ENCODE measurements around the gene TBC1D14. TPM values are rescaled to one million over a fixed set of nuclear protein-coding genes. Genes with fewer than 3 reads are reported as not detected.
A peak's percentile ranks its signal among the peaks of the same experiment; 100 is the strongest.

TBC1D14 gene
- total RNA-seq, 4 donors from 2014 or later: 42.6 to 56.9 (median 54.0) TPM

DNA sequence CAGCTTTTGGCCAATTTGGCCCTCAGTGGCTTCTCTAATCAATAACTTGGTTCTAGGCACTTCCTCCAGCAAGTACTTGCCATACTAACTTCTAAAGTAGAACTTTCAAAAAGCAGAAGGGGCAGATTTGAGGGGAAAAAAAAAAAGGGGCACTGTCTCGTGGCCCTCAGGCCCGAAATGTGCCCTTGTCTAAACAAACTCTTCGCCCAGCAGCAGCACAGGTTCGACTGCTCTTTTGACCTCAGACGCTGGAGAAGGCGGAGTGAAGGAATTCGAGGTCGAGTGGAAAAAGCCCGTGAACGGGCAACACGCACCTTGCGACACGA is 157.5 kb downstream of the TBC1D14 start:
- 0 to 1% methylated on average over 4 to 13 of the region's 13 CpGs for WGBS, 2 donors (ENCODE audit: low coverage in 1 of 2)
- DNase-seq: no peak
- in situ Hi-C loops (cut with MboI; ENCODE audit: low pct_ligation_motif_present in 1 of 4, low pct_unique_long_range_greater_than_20kb in 1 of 4, low sequenced_read_pairs in 3 of 4): loop anchor here in 2 of 4 donors (25.0 kb wide), 3 partner anchors 180 to 355 kb away; partner anchors contain the start of genes BLOC1S4 (in 1 of the 2) and MRFAP1L1 (in 1 of the 2)
- Histone ChIP-seq H3K27ac (peak overlapping the region; percentile 88 to 96 (median 92)), H3K9me3 (no peaks in the 10 kb centered on the region), H3K36me3 (peaks cover 0 to 7% (median 1%) of the 10 kb centered on the region in 4 donors), H3K4me3 (peak overlapping the region; percentile 79 to 92 (median 85)), H3K4me1 (peaks cover 18 to 32% (median 22%) of the 10 kb centered on the region in 4 donors), H3K27me3 (no peaks in the 10 kb centered on the region)
- TF ChIP-seq, protein P1, sequence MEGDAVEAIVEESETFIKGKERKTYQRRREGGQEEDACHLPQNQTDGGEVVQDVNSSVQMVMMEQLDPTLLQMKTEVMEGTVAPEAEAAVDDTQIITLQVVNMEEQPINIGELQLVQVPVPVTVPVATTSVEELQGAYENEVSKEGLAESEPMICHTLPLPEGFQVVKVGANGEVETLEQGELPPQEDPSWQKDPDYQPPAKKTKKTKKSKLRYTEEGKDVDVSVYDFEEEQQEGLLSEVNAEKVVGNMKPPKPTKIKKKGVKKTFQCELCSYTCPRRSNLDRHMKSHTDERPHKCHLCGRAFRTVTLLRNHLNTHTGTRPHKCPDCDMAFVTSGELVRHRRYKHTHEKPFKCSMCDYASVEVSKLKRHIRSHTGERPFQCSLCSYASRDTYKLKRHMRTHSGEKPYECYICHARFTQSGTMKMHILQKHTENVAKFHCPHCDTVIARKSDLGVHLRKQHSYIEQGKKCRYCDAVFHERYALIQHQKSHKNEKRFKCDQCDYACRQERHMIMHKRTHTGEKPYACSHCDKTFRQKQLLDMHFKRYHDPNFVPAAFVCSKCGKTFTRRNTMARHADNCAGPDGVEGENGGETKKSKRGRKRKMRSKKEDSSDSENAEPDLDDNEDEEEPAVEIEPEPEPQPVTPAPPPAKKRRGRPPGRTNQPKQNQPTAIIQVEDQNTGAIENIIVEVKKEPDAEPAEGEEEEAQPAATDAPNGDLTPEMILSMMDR (IDR thresholded peaks at IDR 0.05): no peak
- TF ChIP-seq POLR2A (IDR thresholded peaks at IDR 0.05) (no peak), POLR2AphosphoS5 (IDR thresholded peaks at IDR 0.05) (no peak), EP300 (IDR thresholded peaks at IDR 0.05; ENCODE audit: low read depth) (no peak)
- intact Hi-C loops (cut with DNase I; ENCODE audit: low total_unique reads): loop anchor here (5.0 kb wide), 1 partner anchor 155 kb away; no protein-coding TSS in a partner anchor

DNA sequence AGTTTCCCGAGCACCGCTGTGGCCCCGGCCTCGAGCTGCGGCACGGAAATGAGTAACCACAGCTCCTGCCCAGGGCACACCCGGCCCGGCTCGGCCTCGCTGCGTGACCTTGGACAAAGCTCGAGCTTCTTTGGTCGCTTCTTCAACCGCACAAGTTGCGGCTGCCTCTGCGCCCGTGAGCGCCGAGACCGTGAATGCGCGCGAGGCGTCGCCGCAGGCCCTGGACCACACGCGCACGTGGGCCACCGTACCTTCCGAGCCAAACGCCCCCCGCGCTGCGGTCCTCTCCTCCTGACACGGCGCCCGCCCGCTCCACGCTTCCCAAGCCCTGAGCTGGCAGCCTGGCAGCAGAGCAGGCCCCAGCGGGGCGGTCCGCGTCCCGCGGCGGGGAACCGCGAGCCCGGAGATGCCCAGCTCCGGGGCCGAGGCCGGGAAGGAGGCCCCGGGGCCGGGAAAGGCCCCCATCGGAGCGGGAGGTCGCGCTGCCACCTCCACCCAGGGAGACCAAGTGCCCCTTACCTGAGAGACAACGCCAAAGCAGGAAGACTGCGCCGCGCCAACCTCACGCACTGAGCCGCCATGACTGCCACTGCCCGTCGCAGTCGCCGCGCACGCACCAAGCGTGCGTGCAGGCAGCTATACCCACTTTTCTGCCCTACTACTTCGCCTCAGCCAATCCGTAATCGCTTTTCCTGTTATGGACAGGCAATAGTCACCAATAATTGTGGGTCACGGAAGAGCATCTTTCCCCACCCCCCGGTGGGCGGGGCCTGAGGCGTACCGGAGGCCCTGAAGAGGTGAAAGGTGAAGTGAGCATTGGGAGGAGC is 158.0 kb downstream of the TBC1D14 start, which contains the start of gene GRPEL1:
TSS of gene GRPEL1 (minus strand) at position 613 of the 827 bp plus-strand sequence. CDS start at position 581, 32 bp downstream.
- intact Hi-C loops (cut with DNase I; ENCODE audit: low total_unique reads): loop anchor here (5.0 kb wide), 1 partner anchor 155 kb away; no protein-coding TSS in a partner anchor
- peak within 1 kb of the TSS; percentile 88 to 96 (median 92) for H3K27ac ChIP-seq
- peaks cover 0 to 7% (median 1%) of the 10 kb centered on the region in 4 donors for H3K36me3 ChIP-seq
- in situ Hi-C loops (cut with MboI; ENCODE audit: low pct_ligation_motif_present in 1 of 4, low pct_unique_long_range_greater_than_20kb in 1 of 4, low sequenced_read_pairs in 3 of 4): loop anchor here in 2 of 4 donors (25.0 kb wide), 3 partner anchors 180 to 355 kb away; partner anchors contain the start of genes BLOC1S4 (in 1 of the 2) and MRFAP1L1 (in 1 of the 2)
- no peaks in the 10 kb centered on the region for H3K27me3 ChIP-seq
- H3K4me1 ChIP-seq: peaks cover 18 to 32% (median 22%) of the 10 kb centered on the region in 4 donors
- H3K9me3 ChIP-seq: no peaks in the 10 kb centered on the region
- TF ChIP-seq POLR2AphosphoS5 (IDR thresholded peaks at IDR 0.05) (peak; percentile 99 to 100 (median 100)), POLR2A (IDR thresholded peaks at IDR 0.05) (peak; percentile 98)
- TF ChIP-seq, protein P1 (IDR thresholded peaks at IDR 0.05): no peak
- peak; percentile 100 for DNase-seq
- H3K4me3 ChIP-seq: peak within 1 kb of the TSS; percentile 79 to 92 (median 85)
- WGBS, 2 donors (ENCODE audit: low coverage in 1 of 2): 1% methylated on average over 78 of the region's 81 CpGs; no CpG with 5 or more reads in 1 of the 2 donors

DNA sequence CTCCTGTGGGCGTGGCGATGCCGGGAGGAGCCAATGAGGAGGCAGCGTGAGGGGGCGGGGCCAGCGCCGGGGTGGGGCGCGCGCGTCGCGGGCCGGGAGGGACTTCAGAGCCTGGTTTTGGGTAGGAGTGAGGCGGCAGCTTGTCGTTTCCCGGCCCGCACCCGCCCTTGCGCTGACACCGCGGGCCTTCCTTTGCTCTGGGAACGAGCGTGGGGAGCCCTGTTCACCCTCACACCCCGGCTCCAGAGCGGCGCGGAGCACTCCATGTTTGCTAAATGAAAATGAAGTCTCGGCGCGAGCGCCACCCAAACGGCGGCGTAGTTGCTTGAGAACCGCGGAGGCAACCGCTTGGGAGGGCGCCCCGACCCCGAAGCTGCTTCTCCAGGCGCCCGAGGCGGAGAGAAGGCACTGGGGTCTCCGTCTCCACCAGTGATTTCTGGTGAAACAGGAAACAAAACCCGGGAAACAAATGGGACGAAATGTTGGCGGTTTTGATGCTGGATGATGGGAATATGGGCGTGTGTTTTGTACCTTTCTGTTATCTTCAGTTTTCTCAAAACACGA is 158.7 kb downstream of the TBC1D14 start:
- Histone ChIP-seq H3K27ac (peak overlapping the region; percentile 88 to 96 (median 92)), H3K36me3 (peaks cover 0 to 3% (median 0%) of the 10 kb centered on the region in 4 donors), H3K9me3 (no peaks in the 10 kb centered on the region), H3K4me1 (peaks cover 18 to 32% (median 22%) of the 10 kb centered on the region in 4 donors), H3K27me3 (no peaks in the 10 kb centered on the region), H3K4me3 (peak overlapping the region; percentile 30 to 84 (median 77))
- no peak for TF ChIP-seq EP300 (IDR thresholded peaks at IDR 0.05; ENCODE audit: low read depth)
- peak in 1 of 3 donors; percentile 56 for TF ChIP-seq POLR2AphosphoS5 (IDR thresholded peaks at IDR 0.05)
- no peak for DNase-seq
- WGBS, 2 donors (ENCODE audit: low coverage in 1 of 2): 0 to 1% methylated on average over 6 to 30 of the region's 50 CpGs
- in situ Hi-C loops (cut with MboI; ENCODE audit: low pct_ligation_motif_present in 1 of 4, low pct_unique_long_range_greater_than_20kb in 1 of 4, low sequenced_read_pairs in 3 of 4) (loop anchor here in 2 of 4 donors (25.0 kb wide), 3 partner anchors 181 to 356 kb away; partner anchors contain the start of genes BLOC1S4 (in 1 of the 2) and MRFAP1L1 (in 1 of the 2)), intact Hi-C loops (cut with DNase I; ENCODE audit: low total_unique reads) (loop anchor here (5.0 kb wide), 1 partner anchor 156 kb away; no protein-coding TSS in a partner anchor)

DNA sequence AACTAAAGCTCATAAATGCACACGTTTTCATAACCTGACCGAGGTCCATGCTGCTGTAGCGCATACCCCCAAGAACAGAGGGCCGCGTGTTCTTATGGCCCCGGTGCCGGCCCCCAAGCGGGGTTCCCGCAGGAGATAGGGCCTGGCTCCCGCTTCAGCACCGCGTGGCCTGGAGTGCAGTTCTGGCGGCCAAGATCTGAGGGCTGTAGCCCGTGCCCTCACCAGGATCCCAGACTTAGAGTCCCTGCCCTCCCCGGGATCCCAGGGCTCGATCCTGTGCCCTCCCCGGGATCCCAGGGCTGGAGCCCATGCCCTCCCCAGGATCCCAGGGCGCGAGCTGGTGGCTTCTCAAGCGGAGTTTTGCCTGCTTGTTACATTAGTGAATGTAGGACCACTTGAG is 159.3 kb downstream of the TBC1D14 start:
- 10% methylated on average over 20 of the region's 20 CpGs; no CpG with 5 or more reads in 1 of the 2 donors for WGBS, 2 donors (ENCODE audit: low coverage in 1 of 2)
- Histone ChIP-seq H3K27me3 (no peaks in the 10 kb centered on the region), H3K4me1 (peaks cover 18 to 32% (median 22%) of the 10 kb centered on the region in 4 donors), H3K9me3 (no peaks in the 10 kb centered on the region), H3K4me3 (peak overlapping the region in 3 of 4 donors; percentile 75 to 84 (median 79)), H3K36me3 (peaks cover 0 to under 1% (median 0%) of the 10 kb centered on the region in 4 donors), H3K27ac (peak overlapping the region; percentile 88 to 96 (median 92))
- in situ Hi-C loops (cut with MboI; ENCODE audit: low pct_ligation_motif_present in 1 of 4, low pct_unique_long_range_greater_than_20kb in 1 of 4, low sequenced_read_pairs in 3 of 4) (loop anchor here in 2 of 4 donors (25.0 kb wide), 3 partner anchors 182 to 357 kb away; partner anchors contain the start of genes BLOC1S4 (in 1 of the 2) and MRFAP1L1 (in 1 of the 2)), intact Hi-C loops (cut with DNase I; ENCODE audit: low total_unique reads) (loop anchor here (5.0 kb wide), 1 partner anchor 157 kb away; no protein-coding TSS in a partner anchor)
- TF ChIP-seq EP300 (IDR thresholded peaks at IDR 0.05; ENCODE audit: low read depth) (no peak), POLR2A (IDR thresholded peaks at IDR 0.05) (no peak), POLR2AphosphoS5 (IDR thresholded peaks at IDR 0.05) (no peak)
- TF ChIP-seq, protein P1 (IDR thresholded peaks at IDR 0.05): no peak
- no peak for DNase-seq

Data from transverse colon (tissue), 4 donors.